Activated T-helper 2 cell treated with anti-CD3 and anti-CD28 coated beads, Interferon-gamma antibody, Interleukin-2, Interleukin-4, amounts not matched to agents 10 μg/mL and 5 μg/mL and 100 μg/mL, durations not matched to agents 14 hours and 24 hours and 36 hours (primary cell): Measurements from ENCODE around the gene PADI4. TPM values are rescaled to one million over a fixed set of nuclear protein-coding genes. Genes with fewer than 3 reads are reported as not detected.

Experiments
- DNase-seq: peaks from one replicate; pipeline ENCODE4 v3.0.0; 2021; ENCODE audit warnings: low spot score
- H3K27ac Mint-ChIP-seq: one replicate; pipeline ENCODE4 v1.8.0; 2021; ENCODE audit warnings: mixed read lengths
- H3K27me3 Mint-ChIP-seq: one replicate; pipeline ENCODE4 v1.8.0; 2021; ENCODE audit warnings: low read depth, mixed read lengths
- H3K36me3 Mint-ChIP-seq: one replicate; pipeline ENCODE4 v1.8.0; 2021; ENCODE audit warnings: low read depth, mixed read lengths
- H3K4me1 Mint-ChIP-seq: one replicate; pipeline ENCODE4 v1.8.0; 2021; ENCODE audit warnings: low read depth, mixed read lengths
- H3K4me3 Mint-ChIP-seq: one replicate; pipeline ENCODE4 v1.8.0; 2021; ENCODE audit warnings: low read depth, mild to moderate bottlenecking, moderate library complexity, mixed read lengths
- H3K9me3 Mint-ChIP-seq: one replicate; pipeline ENCODE4 v1.8.0; 2021; ENCODE audit warnings: mixed read lengths
- intact Hi-C: fragments of 100-400 bp; cut with micrococcal nuclease; formaldehyde crosslinking; loops from one replicate; pipeline ENCODE4 v1.15.1; 2023
- total RNA-seq: library from RNA; stranded (reverse); gene quantifications from 2 replicates; pipeline ENCODE4 v1.2.3, GENCODE V29; 2022

PADI4 gene, protein sequence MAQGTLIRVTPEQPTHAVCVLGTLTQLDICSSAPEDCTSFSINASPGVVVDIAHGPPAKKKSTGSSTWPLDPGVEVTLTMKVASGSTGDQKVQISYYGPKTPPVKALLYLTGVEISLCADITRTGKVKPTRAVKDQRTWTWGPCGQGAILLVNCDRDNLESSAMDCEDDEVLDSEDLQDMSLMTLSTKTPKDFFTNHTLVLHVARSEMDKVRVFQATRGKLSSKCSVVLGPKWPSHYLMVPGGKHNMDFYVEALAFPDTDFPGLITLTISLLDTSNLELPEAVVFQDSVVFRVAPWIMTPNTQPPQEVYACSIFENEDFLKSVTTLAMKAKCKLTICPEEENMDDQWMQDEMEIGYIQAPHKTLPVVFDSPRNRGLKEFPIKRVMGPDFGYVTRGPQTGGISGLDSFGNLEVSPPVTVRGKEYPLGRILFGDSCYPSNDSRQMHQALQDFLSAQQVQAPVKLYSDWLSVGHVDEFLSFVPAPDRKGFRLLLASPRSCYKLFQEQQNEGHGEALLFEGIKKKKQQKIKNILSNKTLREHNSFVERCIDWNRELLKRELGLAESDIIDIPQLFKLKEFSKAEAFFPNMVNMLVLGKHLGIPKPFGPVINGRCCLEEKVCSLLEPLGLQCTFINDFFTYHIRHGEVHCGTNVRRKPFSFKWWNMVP
- not detected in 2 replicates for total RNA-seq

DNA sequence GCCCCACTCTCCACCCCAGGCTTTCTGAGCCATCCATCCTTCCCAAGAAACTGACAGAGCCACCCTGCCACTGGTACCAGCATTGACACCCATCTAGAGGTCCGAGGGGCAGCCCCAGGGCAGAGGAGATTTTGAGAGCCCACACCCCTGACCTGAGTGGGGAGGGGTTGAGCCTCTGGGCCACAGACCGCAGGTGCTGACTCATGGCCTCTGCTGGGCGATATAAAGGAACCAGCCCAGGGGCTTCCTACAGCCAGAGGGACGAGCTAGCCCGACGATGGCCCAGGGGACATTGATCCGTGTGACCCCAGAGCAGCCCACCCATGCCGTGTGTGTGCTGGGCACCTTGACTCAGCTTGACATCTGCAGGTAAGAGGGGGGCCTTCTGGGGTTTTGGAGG lies at the start of gene PADI4:
PADI4 (plus strand) TSS at position 252 of the 400 bp plus-strand sequence; CDS start at position 278, 26 bp downstream.
- no peaks in the 10 kb centered on the region for H3K36me3 Mint-ChIP-seq
- peaks cover under 1% of the 10 kb centered on the region for H3K9me3 Mint-ChIP-seq
- H3K27me3 Mint-ChIP-seq: peaks cover 3% of the 10 kb centered on the region
- no peak for DNase-seq
- intact Hi-C loops: no loop called here
- no peaks in the 10 kb centered on the region for H3K4me1 Mint-ChIP-seq
- no peak within 1 kb of the TSS for H3K27ac Mint-ChIP-seq
- H3K4me3 Mint-ChIP-seq: no peak within 1 kb of the TSS

DNA sequence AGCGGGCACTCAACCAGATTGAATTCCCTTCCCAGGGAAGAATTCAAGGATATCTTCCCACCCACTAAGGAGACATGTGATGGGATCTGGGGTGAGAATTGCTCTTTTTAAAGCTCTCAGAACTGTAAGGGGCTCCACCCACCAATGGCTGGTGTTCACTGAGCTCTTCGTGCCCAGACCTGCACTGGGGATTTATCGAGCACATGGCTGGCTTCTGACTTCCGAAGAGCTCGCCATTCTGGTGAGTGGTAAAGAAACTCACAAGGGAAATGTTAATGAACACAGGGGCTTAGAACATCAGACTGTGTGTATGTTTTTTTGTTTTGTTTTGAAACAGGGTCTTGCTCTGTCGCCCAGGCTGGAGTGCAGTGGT lies 49.3 kb upstream of the PADI4 start:
- no peaks in the 10 kb centered on the region for H3K9me3 Mint-ChIP-seq
- no peak overlapping the region for H3K4me3 Mint-ChIP-seq
- DNase-seq: no peak
- no peaks in the 10 kb centered on the region for H3K36me3 Mint-ChIP-seq
- H3K27ac Mint-ChIP-seq: no peak overlapping the region
- H3K4me1 Mint-ChIP-seq: no peaks in the 10 kb centered on the region
- intact Hi-C loops: no loop called here
- H3K27me3 Mint-ChIP-seq: peaks cover 1% of the 10 kb centered on the region

DNA sequence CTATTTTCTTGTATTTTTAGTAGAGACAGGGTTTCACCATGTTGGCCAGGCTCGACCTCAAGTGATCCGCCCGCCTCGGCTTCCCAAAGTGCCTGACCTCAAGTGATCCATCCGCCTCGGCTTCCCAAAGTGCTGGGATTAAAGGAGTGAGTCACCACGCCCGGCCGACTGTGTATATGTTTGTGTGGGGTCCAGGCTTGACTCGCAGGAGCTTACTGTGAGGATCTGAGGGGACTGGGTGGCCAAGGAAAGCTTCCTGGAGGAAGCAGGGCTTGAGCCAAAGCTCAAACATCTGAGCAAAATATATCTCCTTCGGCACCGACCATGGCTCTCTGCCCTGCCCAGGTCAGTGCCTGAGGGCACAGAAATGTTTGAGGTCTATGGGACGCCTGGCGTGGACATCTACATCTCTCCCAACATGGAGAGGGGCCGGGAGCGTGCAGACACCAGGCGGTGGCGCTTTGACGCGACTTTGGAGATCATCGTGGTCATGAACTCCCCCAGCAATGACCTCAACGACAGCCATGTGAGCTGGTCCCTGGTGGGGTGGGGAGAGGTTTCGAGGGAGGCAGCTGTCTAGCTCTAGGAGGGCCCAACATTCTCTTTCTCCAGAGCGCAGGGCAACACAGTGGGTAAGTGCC lies 48.6 kb upstream of the PADI4 start:
- intact Hi-C loops: no loop called here

DNA sequence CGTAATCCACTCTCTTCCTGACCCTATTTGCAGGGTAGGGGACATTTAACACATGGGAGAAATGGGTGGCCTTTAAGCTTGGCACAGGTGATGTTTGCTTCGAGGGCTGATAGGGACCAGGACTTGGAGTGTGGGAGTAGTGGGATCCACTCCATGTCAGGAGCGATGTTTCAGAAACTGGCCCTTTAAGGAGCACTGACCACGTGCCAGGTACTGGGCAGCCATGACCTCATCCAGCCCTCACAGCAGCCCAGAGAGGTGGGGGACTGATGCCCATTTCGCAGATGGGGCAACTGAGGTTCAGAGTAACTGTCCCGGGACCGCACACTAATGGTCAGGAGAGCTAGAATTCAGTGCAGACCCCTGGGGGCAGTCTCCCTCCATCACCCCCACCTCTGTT lies 47.7 kb upstream of the PADI4 start:
- DNase-seq: no peak
- H3K9me3 Mint-ChIP-seq: no peaks in the 10 kb centered on the region
- intact Hi-C loops: no loop called here
- no peaks in the 10 kb centered on the region for H3K36me3 Mint-ChIP-seq
- H3K4me3 Mint-ChIP-seq: no peak overlapping the region
- H3K27ac Mint-ChIP-seq: no peak overlapping the region
- peaks cover 1% of the 10 kb centered on the region for H3K27me3 Mint-ChIP-seq
- H3K4me1 Mint-ChIP-seq: no peaks in the 10 kb centered on the region

More for the DNA sequence above, 48.6 kb upstream of the PADI4 start:
- Mint-ChIP-seq H3K4me3 (no peak overlapping the region), H3K4me1 (no peaks in the 10 kb centered on the region), H3K27me3 (peaks cover 1% of the 10 kb centered on the region), H3K27ac (no peak overlapping the region), H3K9me3 (no peaks in the 10 kb centered on the region), H3K36me3 (no peaks in the 10 kb centered on the region)
- no peak for DNase-seq

DNA sequence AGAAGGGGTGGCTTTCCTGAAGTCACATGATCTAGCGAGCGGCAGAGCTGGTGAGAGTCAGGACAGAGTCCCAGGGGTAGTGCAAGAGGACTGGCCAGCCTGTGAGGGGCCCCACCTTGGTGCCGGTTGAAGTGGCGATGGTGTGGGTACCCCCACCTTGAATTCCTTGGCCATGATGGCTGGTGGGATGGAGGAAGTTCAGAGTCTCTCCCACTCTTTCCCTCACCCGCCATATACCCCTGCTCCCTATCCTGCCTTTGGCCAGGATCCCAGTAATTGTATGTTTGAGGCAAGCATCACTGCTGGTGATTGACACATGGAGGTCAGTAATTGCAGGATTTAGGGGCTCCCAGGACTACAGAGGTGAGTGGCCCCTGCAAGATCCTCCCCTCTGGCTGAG lies 47.3 kb upstream of the PADI4 start:
- intact Hi-C loops: no loop called here
- Mint-ChIP-seq H3K36me3 (no peaks in the 10 kb centered on the region), H3K4me3 (no peak overlapping the region), H3K27ac (no peak overlapping the region), H3K9me3 (no peaks in the 10 kb centered on the region), H3K27me3 (peaks cover 1% of the 10 kb centered on the region), H3K4me1 (no peaks in the 10 kb centered on the region)
- no peak for DNase-seq

DNA sequence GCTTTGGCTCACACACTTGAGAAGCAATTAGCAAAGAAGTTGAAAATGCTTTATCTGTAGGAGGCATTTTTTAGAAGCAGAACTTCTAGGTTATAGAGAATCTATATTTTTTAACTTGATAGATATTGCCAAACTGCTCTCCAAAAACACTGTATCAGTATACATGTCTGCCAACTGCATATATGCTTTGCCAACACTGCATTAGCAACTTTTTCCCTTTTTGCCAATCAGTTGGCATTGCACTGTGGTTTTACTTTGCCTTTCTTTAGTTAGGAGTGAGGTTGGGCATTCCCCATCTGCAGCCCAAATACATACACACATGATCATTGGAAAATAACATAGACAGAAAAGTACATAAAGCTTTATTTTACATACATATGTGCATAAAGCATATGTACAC lies 44.1 kb upstream of the PADI4 start:
- H3K9me3 Mint-ChIP-seq: no peaks in the 10 kb centered on the region
- no peak overlapping the region for H3K4me3 Mint-ChIP-seq
- DNase-seq: no peak
- intact Hi-C loops: no loop called here
- H3K27me3 Mint-ChIP-seq: peaks cover 1% of the 10 kb centered on the region
- no peak overlapping the region for H3K27ac Mint-ChIP-seq
- no peaks in the 10 kb centered on the region for H3K4me1 Mint-ChIP-seq
- no peaks in the 10 kb centered on the region for H3K36me3 Mint-ChIP-seq

DNA sequence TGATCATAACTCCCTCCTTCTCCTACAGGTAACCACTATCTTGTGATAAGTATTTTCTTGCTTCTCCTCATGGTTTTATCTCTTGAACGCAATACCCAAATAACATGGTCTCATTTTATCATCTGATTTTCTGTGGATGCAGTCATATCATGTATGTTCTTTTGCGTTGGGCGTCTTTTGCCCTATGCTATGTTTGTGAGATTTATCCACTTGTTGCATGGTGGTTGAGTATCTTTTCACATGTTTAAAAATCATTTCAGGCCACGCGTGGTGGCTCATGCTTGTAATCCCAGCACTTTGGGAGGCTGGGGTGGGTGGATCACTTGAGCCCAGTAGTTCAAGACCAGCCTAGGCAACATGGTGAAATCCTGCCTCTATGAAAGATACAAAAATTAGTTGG lies 43.5 kb upstream of the PADI4 start:
- intact Hi-C loops: no loop called here
- Mint-ChIP-seq H3K27me3 (peaks cover 1% of the 10 kb centered on the region), H3K4me3 (no peak overlapping the region), H3K27ac (no peak overlapping the region), H3K4me1 (no peaks in the 10 kb centered on the region), H3K36me3 (no peaks in the 10 kb centered on the region), H3K9me3 (no peaks in the 10 kb centered on the region)
- DNase-seq: no peak

DNA sequence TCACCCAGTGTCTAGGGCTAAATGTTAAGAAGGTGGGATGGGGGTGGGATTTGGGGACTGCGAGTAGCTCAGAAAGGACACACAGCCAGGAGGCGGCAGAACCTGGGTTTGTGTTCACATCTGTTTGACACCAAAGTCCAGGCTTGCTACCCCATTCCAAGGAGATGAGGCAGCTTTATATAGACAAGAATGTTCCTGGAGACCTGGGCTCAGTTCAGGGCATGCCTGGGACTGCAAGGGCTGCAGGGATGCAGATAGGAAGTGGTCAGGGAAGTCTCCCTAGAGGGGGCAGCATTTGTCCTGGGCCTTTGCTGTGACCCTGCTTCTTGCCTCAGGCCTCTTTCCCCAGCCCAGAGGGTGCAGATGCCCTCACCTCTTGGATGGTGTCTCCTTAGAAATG lies 42.8 kb upstream of the PADI4 start:
- Mint-ChIP-seq H3K36me3 (no peaks in the 10 kb centered on the region), H3K4me3 (no peak overlapping the region), H3K27me3 (peaks cover 1% of the 10 kb centered on the region), H3K9me3 (no peaks in the 10 kb centered on the region), H3K4me1 (no peaks in the 10 kb centered on the region), H3K27ac (no peak overlapping the region)
- DNase-seq: no peak
- intact Hi-C loops: no loop called here

DNA sequence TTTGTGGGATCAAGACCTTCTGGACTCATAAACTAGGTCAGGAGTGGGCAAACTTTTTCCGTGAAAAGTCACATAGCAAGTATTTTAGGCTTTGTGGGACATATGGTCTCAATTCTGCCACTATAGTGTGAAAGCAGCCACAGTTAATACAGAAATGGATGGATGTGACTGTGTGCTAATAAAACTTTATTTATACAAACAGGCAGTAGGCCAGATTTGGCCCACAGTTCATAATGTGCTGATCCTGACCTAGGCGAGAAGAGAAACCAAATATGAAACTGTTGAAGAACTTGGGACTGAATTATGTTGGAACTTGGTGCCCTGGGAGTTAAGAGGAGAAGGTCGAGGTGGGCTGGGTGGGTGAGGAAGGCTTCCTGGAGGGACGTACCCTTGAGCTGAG lies 42.0 kb upstream of the PADI4 start:
- Mint-ChIP-seq H3K4me3 (no peak overlapping the region), H3K4me1 (no peaks in the 10 kb centered on the region), H3K27ac (no peak overlapping the region), H3K36me3 (no peaks in the 10 kb centered on the region), H3K9me3 (no peaks in the 10 kb centered on the region), H3K27me3 (peaks cover 1% of the 10 kb centered on the region)
- intact Hi-C loops: no loop called here
- no peak for DNase-seq

DNA sequence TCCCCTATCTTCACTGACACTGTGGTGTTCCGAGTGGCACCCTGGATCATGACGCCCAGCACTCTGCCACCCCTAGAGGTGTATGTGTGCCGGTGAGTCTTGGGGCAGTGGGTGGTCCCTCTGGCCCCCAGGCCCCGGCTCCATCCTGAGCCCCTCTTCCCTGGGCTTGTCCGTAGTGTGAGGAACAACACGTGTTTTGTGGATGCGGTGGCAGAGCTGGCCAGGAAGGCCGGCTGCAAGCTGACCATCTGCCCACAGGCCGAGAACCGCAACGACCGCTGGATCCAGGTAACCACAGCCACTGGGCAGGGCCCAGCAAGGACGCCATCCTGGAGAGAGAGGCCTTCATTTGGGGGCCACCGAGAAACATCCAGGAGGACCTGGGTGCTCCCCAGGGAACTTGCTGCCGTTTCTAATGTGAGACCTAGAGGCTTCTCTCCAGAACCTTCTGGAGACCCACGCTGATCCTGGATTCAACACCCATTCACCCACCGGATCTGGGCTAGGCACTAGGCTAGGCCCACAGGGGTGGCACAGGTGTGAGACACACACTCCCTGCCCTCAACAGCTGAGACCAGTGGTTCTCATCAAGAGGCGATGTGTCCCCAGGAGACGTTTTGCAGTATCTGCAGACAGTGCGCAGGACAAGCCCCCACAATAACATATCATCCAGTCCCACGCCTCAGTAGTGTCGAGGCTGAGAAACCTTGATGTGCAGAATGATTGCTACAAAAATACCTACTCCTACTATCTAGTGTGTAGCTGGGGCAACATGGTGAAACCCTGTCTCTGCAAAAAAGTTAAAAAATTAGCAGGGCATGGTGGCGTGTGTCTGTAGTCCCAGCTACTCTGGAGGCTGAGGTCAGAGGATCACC lies 36.9 kb upstream of the PADI4 start:
- H3K4me1 Mint-ChIP-seq: no peaks in the 10 kb centered on the region
- no peak overlapping the region for H3K27ac Mint-ChIP-seq
- no peaks in the 10 kb centered on the region for H3K9me3 Mint-ChIP-seq
- no peaks in the 10 kb centered on the region for H3K27me3 Mint-ChIP-seq
- no peak for DNase-seq
- no peak overlapping the region for H3K4me3 Mint-ChIP-seq
- H3K36me3 Mint-ChIP-seq: no peaks in the 10 kb centered on the region
- intact Hi-C loops: no loop called here

DNA sequence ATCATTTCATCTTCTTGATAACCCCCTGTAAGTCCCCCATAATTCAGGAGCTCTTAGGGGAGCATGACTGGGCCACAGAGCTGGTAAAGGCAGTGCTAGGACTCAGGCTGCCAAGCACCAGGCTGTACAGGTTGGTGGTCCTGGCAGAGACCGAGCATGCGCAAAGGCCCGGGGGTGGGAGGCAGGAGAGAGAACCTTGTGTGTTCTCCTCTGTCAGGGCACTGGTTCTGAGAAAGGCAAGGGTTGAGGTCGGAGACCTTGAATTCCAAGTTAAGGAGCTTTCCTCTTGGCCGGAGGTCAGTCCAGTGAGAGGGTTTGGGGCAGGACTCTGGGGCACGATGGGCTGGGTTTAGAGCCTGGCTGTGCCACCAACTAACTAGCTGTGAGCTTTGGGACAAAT lies 35.9 kb upstream of the PADI4 start:
- no peaks in the 10 kb centered on the region for H3K9me3 Mint-ChIP-seq
- DNase-seq: no peak
- H3K27ac Mint-ChIP-seq: no peak overlapping the region
- intact Hi-C loops: no loop called here
- H3K27me3 Mint-ChIP-seq: no peaks in the 10 kb centered on the region
- no peaks in the 10 kb centered on the region for H3K36me3 Mint-ChIP-seq
- no peak overlapping the region for H3K4me3 Mint-ChIP-seq
- H3K4me1 Mint-ChIP-seq: no peaks in the 10 kb centered on the region

DNA sequence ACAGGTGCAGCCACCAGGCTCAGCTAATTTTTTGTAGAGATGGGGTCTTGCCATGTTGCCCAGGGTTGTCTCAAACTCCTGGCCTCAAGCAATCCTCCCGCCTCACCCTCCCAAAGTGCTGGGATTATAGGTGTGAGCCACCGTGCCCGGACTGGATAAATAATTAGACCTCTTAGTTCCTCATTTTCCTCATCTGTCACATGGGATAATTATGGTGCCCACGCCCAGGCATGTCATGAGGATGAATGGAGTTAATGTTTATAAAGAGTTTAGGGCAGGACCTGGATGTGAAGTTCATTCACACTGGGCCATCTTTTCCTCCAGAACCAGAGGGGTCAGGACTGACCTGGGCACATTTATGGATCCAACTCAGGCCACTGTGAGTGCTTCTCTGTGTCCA lies 35.4 kb upstream of the PADI4 start:
- DNase-seq: no peak
- Mint-ChIP-seq H3K27ac (no peak overlapping the region), H3K4me3 (no peak overlapping the region), H3K27me3 (no peaks in the 10 kb centered on the region), H3K4me1 (no peaks in the 10 kb centered on the region), H3K36me3 (no peaks in the 10 kb centered on the region), H3K9me3 (no peaks in the 10 kb centered on the region)
- intact Hi-C loops: no loop called here
